ENCODE results near the gene RABL2B.

Gene RABL2B

GRCh38 chr22:50729391-50730012, 53.9 kb downstream of the RABL2B start:
- Histone ChIP-seq H3K27me3 (no peaks in the 10 kb centered on the region), H3K4me3 (ENCODE audit: low read depth in 1 of 2, low read length in 1 of 2) (no peak overlapping the region)
- no peak for TF ChIP-seq CTCF (IDR thresholded peaks at IDR 0.05)

GRCh38 chr22:50728523-50728931, 54.9 kb downstream of the RABL2B start:
- no peak for TF ChIP-seq CTCF (IDR thresholded peaks at IDR 0.05)
- H3K27me3 ChIP-seq: no peaks in the 10 kb centered on the region
- H3K4me1 ChIP-seq (ENCODE audit: control insufficient read depth in 1 of 2, insufficient read depth in 1 of 2, low read depth in 1 of 2, low read length in 1 of 2): no peaks in the 10 kb centered on the region

More at GRCh38 chr22:50729391-50730012, 53.9 kb downstream of the RABL2B start:
- H3K9me3 ChIP-seq: no peaks in the 10 kb centered on the region
- no peaks in the 10 kb centered on the region for H3K4me1 ChIP-seq (ENCODE audit: control insufficient read depth in 1 of 2, insufficient read depth in 1 of 2, low read depth in 1 of 2, low read length in 1 of 2)
- no peaks in the 10 kb centered on the region for H3K36me3 ChIP-seq
- no peak overlapping the region for H3K27ac ChIP-seq

GRCh38 chr22:50727678-50728522, 55.5 kb downstream of the RABL2B start:
- TF ChIP-seq CTCF (IDR thresholded peaks at IDR 0.05): no peak
- Histone ChIP-seq H3K27ac (no peak overlapping the region), H3K4me1 (ENCODE audit: control insufficient read depth in 1 of 2, insufficient read depth in 1 of 2, low read depth in 1 of 2, low read length in 1 of 2) (no peaks in the 10 kb centered on the region), H3K4me3 (ENCODE audit: low read depth in 1 of 2, low read length in 1 of 2) (no peak overlapping the region), H3K9me3 (no peaks in the 10 kb centered on the region), H3K36me3 (no peaks in the 10 kb centered on the region), H3K27me3 (no peaks in the 10 kb centered on the region)

More at GRCh38 chr22:50728523-50728931, 54.9 kb downstream of the RABL2B start:
- H3K9me3 ChIP-seq: no peaks in the 10 kb centered on the region
- H3K27ac ChIP-seq: no peak overlapping the region
- H3K4me3 ChIP-seq (ENCODE audit: low read depth in 1 of 2, low read length in 1 of 2): no peak overlapping the region
- H3K36me3 ChIP-seq: no peaks in the 10 kb centered on the region

GRCh38 chr22:50726643-50727340, 56.6 kb downstream of the RABL2B start:
- no peaks in the 10 kb centered on the region for H3K27me3 ChIP-seq
- no peaks in the 10 kb centered on the region for H3K36me3 ChIP-seq
- no peak overlapping the region for H3K4me3 ChIP-seq (ENCODE audit: low read depth in 1 of 2, low read length in 1 of 2)
- no peaks in the 10 kb centered on the region for H3K4me1 ChIP-seq (ENCODE audit: control insufficient read depth in 1 of 2, insufficient read depth in 1 of 2, low read depth in 1 of 2, low read length in 1 of 2)
- H3K27ac ChIP-seq: no peak overlapping the region
- TF ChIP-seq CTCF (IDR thresholded peaks at IDR 0.05): no peak
- H3K9me3 ChIP-seq: no peaks in the 10 kb centered on the region

- TF ChIP-seq CTCF (IDR thresholded peaks at IDR 0.05): no peak
- no peak overlapping the region for H3K4me3 ChIP-seq (ENCODE audit: low read depth in 1 of 2, low read length in 1 of 2)
- no peaks in the 10 kb centered on the region for H3K27me3 ChIP-seq
- H3K9me3 ChIP-seq: no peaks in the 10 kb centered on the region
- no peak overlapping the region for H3K27ac ChIP-seq
- no peaks in the 10 kb centered on the region for H3K4me1 ChIP-seq (ENCODE audit: control insufficient read depth in 1 of 2, insufficient read depth in 1 of 2, low read depth in 1 of 2, low read length in 1 of 2)
- H3K36me3 ChIP-seq: no peaks in the 10 kb centered on the region
Observed at GRCh38 chr22:50725597-50725996, 57.8 kb downstream of the RABL2B start.

All from neutrophil (primary cell).